Measurements from ENCODE around the gene NRN1L.

- no peak for TF ChIP-seq CTCF (conservative IDR thresholded peaks at IDR 0.05; ENCODE audit: low read depth, low read length)
- no peak for TF ChIP-seq EZH2 (IDR thresholded peaks at IDR 0.05; ENCODE audit: low read length, unreplicated experiment)
- TF ChIP-seq EZH2phosphoT487 (IDR thresholded peaks at IDR 0.05; ENCODE audit: borderline replicate concordance, low read length): no peak
These were observed 4.1 kb upstream of the NRN1L start for GRCh38 chr16:67880584-67880983.
